ENCODE data around the gene CTNNA3.
A peak's percentile ranks its signal among the peaks of the same experiment; 100 is the strongest.
"Not testable (repeated sequence)": the region's sequence is repeated elsewhere in the genome, so short reads cannot be mapped to it uniquely, and the experiment has no call there.

CTNNA3 gene

GRCh38 chr10:67230680-67231500 lies 465.1 kb downstream of the CTNNA3 start:
- DNase-seq = not testable (repeated sequence)

GRCh38 chr10:67225226-67225625 lies 470.8 kb downstream of the CTNNA3 start:
- DNase-seq = no peak

- DNase-seq = no peak
Measured at GRCh38 chr10:67224553-67224952, 471.4 kb downstream of the CTNNA3 start.

- no peak for DNase-seq
Measured at GRCh38 chr10:67222934-67223333, 473.1 kb downstream of the CTNNA3 start.

- no peak for DNase-seq
Measured at GRCh38 chr10:67221939-67222494, 474.0 kb downstream of the CTNNA3 start.

- DNase-seq = no peak
Measured at GRCh38 chr10:67211680-67212079, 484.3 kb downstream of the CTNNA3 start.

GRCh38 chr10:67207923-67208322 lies 488.1 kb downstream of the CTNNA3 start:
- not testable (repeated sequence) for DNase-seq

GRCh38 chr10:67200913-67201564 lies 495.0 kb downstream of the CTNNA3 start:
- no peak for DNase-seq

- no peak for DNase-seq
Measured at GRCh38 chr10:67175354-67175753, 520.6 kb downstream of the CTNNA3 start.

- DNase-seq = no peak
Measured at GRCh38 chr10:67173787-67174186, 522.2 kb downstream of the CTNNA3 start.

GRCh38 chr10:67171970-67172369 lies 524.0 kb downstream of the CTNNA3 start:
- peak; percentile 49 for DNase-seq

- no peak for DNase-seq
Measured at GRCh38 chr10:67156239-67156638, 539.8 kb downstream of the CTNNA3 start.

GRCh38 chr10:67151471-67151870 lies 544.5 kb downstream of the CTNNA3 start:
- DNase-seq = no peak

GRCh38 chr10:67144530-67144929 lies 551.5 kb downstream of the CTNNA3 start:
- no peak for DNase-seq

GRCh38 chr10:67141300-67141699 lies 554.7 kb downstream of the CTNNA3 start:
- DNase-seq = peak; percentile 67

- DNase-seq = peak; percentile 28
Measured at GRCh38 chr10:67140641-67141040, 555.4 kb downstream of the CTNNA3 start.

GRCh38 chr10:67127441-67127840 lies 568.6 kb downstream of the CTNNA3 start:
- no peak for DNase-seq

GRCh38 chr10:67119651-67120050 lies 576.3 kb downstream of the CTNNA3 start:
- peak; percentile 51 for DNase-seq

- peak; percentile 87 for DNase-seq
Measured at GRCh38 chr10:67115972-67116371, 580.0 kb downstream of the CTNNA3 start.

GRCh38 chr10:67114945-67115344 lies 581.0 kb downstream of the CTNNA3 start:
- DNase-seq = peak; percentile 94

GRCh38 chr10:67112765-67113164 lies 583.2 kb downstream of the CTNNA3 start:
- DNase-seq = peak; percentile 63

- DNase-seq = peak; percentile 93
Measured at GRCh38 chr10:67110286-67110685, 585.7 kb downstream of the CTNNA3 start.

- DNase-seq = peak; percentile 7
Measured at GRCh38 chr10:67107670-67108069, 588.3 kb downstream of the CTNNA3 start.

- no peak for DNase-seq
Measured at GRCh38 chr10:67100951-67101350, 595.0 kb downstream of the CTNNA3 start.
